ENCODE data around the gene OR2S2.

GRCh38 chr9:35948451-35948850 is 9.5 kb downstream of the OR2S2 start:
- TF ChIP-seq CTCF (conservative IDR thresholded peaks at IDR 0.05) = no peak
- TF ChIP-seq ZFX (IDR thresholded peaks at IDR 0.05) = no peak
